IMR-90 (cell line): Measurements from ENCODE around the gene HJURP. TPM values are rescaled to one million over a fixed set of nuclear protein-coding genes. Genes with fewer than 3 reads are reported as not detected.
A peak's percentile ranks its signal among the peaks of the same experiment; 100 is the strongest.

Source experiments
- CEBPB ChIP-seq: IDR thresholded peaks from 2 replicates; pipeline ENCODE4 v1.6.1; 2012; ENCODE audit warnings: low read depth, low read length, improper control_type of control experiment
- CHD1 ChIP-seq: IDR thresholded peaks from 2 replicates; pipeline ENCODE4 v1.6.1; 2012; ENCODE audit warnings: low read depth, low read length, improper control_type of control experiment
- FOS ChIP-seq: fragments of 150-350 bp; IDR thresholded peaks from 2 replicates; pipeline ENCODE4 v1.6.1; 2016; ENCODE audit warnings: low read depth, low read length
- MAFK ChIP-seq: IDR thresholded peaks from 2 replicates; pipeline ENCODE4 v1.6.1; 2012; ENCODE audit warnings: low read depth, low read length, improper control_type of control experiment
- MXI1 ChIP-seq: IDR thresholded peaks from 2 replicates; pipeline ENCODE4 v1.6.1; 2012; ENCODE audit warnings: low read depth, mild to moderate bottlenecking, low read length, moderate library complexity, borderline replicate concordance
- POLR2A ChIP-seq: IDR thresholded peaks from 2 replicates; pipeline ENCODE4 v1.6.1; 2012; ENCODE audit warnings: mild to moderate bottlenecking, low read depth, low read length
- SMC3 ChIP-seq: fragments of 150-350 bp; IDR thresholded peaks from 2 replicates; pipeline ENCODE4 v1.6.1; 2016; ENCODE audit warnings: low read depth, mild to moderate bottlenecking, antibody characterized with exemption, low read length, moderate library complexity
- USF2 ChIP-seq: fragments of 150-350 bp; IDR thresholded peaks from 2 replicates; pipeline ENCODE4 v1.6.1; 2017; ENCODE audit warnings: mild to moderate bottlenecking, antibody characterized with exemption, low read length, low read depth
- polyA plus RNA-seq, 3 experiments: library from polyadenylated mRNA; depleted of rRNA; stranded (reverse); fragments of >200 nt; gene quantifications; 2 replicates each; pipeline ENCODE4 v1.2.3, GENCODE V29; 2012; ENCODE audit warnings: low replicate concordance in 1 of 3
- total RNA-seq: library from RNA; depleted of rRNA; stranded (reverse); fragments of >200 nt; gene quantifications from 2 replicates; pipeline ENCODE4 v1.2.3, GENCODE V29; 2012

The HJURP gene
- total and polyA plus RNA-seq, 2 of the 4 experiments (the other 2 are of a cell fraction), result 22.6 to 26.5 TPM

- TF ChIP-seq FOS (no peak), CEBPB (no peak), USF2 (peak; percentile 35; the same call in 1 of the 2 replicates), CHD1 (no peak), MXI1 (peak; percentile 91), SMC3 (peak; percentile 13; the same call in 1 of the 2 replicates), MAFK (no peak), POLR2A (peak; percentile 87)
Measured at GRCh38 chr2:233854241-233854981, at the start of gene HJURP (continued).
